GM23338 (cell line): Measurements from ENCODE around the gene TMPRSS11F.

ENCODE experiments used
- EZH2 ChIP-seq: fragments of 200-600 bp; sonication (generic); IDR thresholded peaks from one replicate; pipeline ENCODE4 v1.8.0; 2017; ENCODE audit warnings: antibody characterized with exemption, mild to moderate bottlenecking, low read depth; ENCODE audit not compliant: unreplicated experiment
- POLR2AphosphoS5 ChIP-seq: IDR thresholded peaks from 2 replicates; pipeline ENCODE4 v1.6.1; 2016; ENCODE audit warnings: antibody characterized with exemption, low read depth
- ZNF114 ChIP-seq: fragments of 250-450 bp; sonication (Bioruptor Pico); IDR thresholded peaks from 2 replicates; pipeline ENCODE4 v1.5.0; 2020; ENCODE audit warnings: mild to moderate bottlenecking, moderate library complexity
- TF ChIP-seq, protein P1 (sequence below), 2 experiments: fragments of 200-600 bp in 1 of 2; sonication (generic) in 1 of 2; conservative IDR thresholded peaks; 2 replicates each; pipeline versions ENCODE4 v1.5.1 to v1.6.1; 2016 to 2017; ENCODE audit warnings: antibody characterized with exemption in 2 of 2, low read depth in 2 of 2, mild to moderate bottlenecking in 2 of 2, moderate library complexity in 1 of 2
- TF ChIP-seq, protein P2 (sequence below): IDR thresholded peaks from one replicate; pipeline ENCODE4 v1.6.1; 2018; ENCODE audit warnings: antibody characterized with exemption; ENCODE audit not compliant: unreplicated experiment

DNA sequence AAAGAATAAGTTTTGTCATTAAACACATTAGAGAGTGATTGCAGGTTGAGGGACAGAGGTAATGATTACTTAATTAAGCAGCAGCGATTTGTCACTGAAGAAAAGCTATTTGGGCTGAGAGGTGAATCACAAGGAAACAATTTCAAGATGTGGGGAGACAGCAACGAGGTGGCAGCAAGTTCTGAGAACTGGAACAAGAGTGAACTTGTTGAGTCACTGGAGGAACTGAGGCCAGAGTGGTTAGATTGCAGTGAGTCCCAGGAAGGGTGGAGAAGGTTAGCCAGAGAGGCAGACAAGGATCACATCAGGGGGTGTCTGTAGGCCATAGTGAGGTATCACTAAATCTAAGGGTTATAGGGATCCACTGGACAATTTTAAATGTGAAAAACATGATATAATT, 108.5 kb downstream of the TMPRSS11F start:
- TF ChIP-seq ZNF114 (CRISPR knock-in tag) (no peak), EZH2 (no peak), POLR2AphosphoS5 (no peak)
- TF ChIP-seq, protein P1, sequence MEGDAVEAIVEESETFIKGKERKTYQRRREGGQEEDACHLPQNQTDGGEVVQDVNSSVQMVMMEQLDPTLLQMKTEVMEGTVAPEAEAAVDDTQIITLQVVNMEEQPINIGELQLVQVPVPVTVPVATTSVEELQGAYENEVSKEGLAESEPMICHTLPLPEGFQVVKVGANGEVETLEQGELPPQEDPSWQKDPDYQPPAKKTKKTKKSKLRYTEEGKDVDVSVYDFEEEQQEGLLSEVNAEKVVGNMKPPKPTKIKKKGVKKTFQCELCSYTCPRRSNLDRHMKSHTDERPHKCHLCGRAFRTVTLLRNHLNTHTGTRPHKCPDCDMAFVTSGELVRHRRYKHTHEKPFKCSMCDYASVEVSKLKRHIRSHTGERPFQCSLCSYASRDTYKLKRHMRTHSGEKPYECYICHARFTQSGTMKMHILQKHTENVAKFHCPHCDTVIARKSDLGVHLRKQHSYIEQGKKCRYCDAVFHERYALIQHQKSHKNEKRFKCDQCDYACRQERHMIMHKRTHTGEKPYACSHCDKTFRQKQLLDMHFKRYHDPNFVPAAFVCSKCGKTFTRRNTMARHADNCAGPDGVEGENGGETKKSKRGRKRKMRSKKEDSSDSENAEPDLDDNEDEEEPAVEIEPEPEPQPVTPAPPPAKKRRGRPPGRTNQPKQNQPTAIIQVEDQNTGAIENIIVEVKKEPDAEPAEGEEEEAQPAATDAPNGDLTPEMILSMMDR (conservative IDR thresholded peaks at IDR 0.05; ENCODE audit: low read depth in 2 of 2) = no peak
- TF ChIP-seq, protein P2, sequence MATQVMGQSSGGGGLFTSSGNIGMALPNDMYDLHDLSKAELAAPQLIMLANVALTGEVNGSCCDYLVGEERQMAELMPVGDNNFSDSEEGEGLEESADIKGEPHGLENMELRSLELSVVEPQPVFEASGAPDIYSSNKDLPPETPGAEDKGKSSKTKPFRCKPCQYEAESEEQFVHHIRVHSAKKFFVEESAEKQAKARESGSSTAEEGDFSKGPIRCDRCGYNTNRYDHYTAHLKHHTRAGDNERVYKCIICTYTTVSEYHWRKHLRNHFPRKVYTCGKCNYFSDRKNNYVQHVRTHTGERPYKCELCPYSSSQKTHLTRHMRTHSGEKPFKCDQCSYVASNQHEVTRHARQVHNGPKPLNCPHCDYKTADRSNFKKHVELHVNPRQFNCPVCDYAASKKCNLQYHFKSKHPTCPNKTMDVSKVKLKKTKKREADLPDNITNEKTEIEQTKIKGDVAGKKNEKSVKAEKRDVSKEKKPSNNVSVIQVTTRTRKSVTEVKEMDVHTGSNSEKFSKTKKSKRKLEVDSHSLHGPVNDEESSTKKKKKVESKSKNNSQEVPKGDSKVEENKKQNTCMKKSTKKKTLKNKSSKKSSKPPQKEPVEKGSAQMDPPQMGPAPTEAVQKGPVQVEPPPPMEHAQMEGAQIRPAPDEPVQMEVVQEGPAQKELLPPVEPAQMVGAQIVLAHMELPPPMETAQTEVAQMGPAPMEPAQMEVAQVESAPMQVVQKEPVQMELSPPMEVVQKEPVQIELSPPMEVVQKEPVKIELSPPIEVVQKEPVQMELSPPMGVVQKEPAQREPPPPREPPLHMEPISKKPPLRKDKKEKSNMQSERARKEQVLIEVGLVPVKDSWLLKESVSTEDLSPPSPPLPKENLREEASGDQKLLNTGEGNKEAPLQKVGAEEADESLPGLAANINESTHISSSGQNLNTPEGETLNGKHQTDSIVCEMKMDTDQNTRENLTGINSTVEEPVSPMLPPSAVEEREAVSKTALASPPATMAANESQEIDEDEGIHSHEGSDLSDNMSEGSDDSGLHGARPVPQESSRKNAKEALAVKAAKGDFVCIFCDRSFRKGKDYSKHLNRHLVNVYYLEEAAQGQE = no peak
